PC-3 (cell line): ENCODE data around the gene GRIK1.

Experiments used
- CTCF ChIP-seq: fragments of 300-600 bp; sonication (generic); conservative IDR thresholded peaks from 2 replicates; pipeline ENCODE4 v1.5.1; 2017; ENCODE audit warnings: antibody characterized with exemption, low read depth, mild to moderate bottlenecking, low read length
- EZH2phosphoT487 ChIP-seq: fragments of 300-600 bp; sonication (generic); IDR thresholded peaks from 2 replicates; pipeline ENCODE4 v1.6.1; 2018; ENCODE audit warnings: mild to moderate bottlenecking, antibody characterized with exemption, low read length, borderline replicate concordance

- TF ChIP-seq EZH2phosphoT487, result no peak
- TF ChIP-seq CTCF, result no peak
These were observed 384.2 kb downstream of the GRIK1 start for GRCh38 chr21:29555601-29556000.
